NB4 (cell line): ENCODE results near the gene ESCO1.

Experiments used
- DNase-seq: peaks from one replicate; pipeline ENCODE4 v3.0.0; 2010; ENCODE audit warnings: low read depth
- H3K4me3 ChIP-seq: one replicate; pipeline ENCODE4 v1.5.1; 2011; ENCODE audit warnings: mild to moderate bottlenecking, low read depth, low read length, moderate library complexity
- CTCF ChIP-seq: IDR thresholded peaks from one replicate; pipeline ENCODE4 v1.5.1; 2012; ENCODE audit warnings: low read depth, low read length
- MAX ChIP-seq: IDR thresholded peaks from 2 replicates; pipeline ENCODE4 v1.6.1; 2011; ENCODE audit warnings: low read depth, low read length
- MYC ChIP-seq: IDR thresholded peaks from 2 replicates; pipeline ENCODE4 v1.6.1; 2011; ENCODE audit warnings: low read depth, low read length
- POLR2A ChIP-seq: IDR thresholded peaks from 2 replicates; pipeline ENCODE4 v1.6.1; 2011; ENCODE audit warnings: mild to moderate bottlenecking; ENCODE audit not compliant: insufficient read length; ENCODE audit errors: extremely low read depth

ESCO1 gene

GRCh38 chr18:21507913-21508701 is 92.4 kb downstream of the ESCO1 start:
- H3K4me3 ChIP-seq: no peak overlapping the region
- TF ChIP-seq MAX (no peak), POLR2A (no peak), CTCF (no peak), MYC (no peak)
- DNase-seq: no peak

- TF ChIP-seq POLR2A (no peak), MAX (no peak), MYC (no peak), CTCF (no peak)
- DNase-seq: no peak
- H3K4me3 ChIP-seq: no peak overlapping the region
These were observed 97.8 kb downstream of the ESCO1 start for GRCh38 chr18:21502661-21503060.

- no peak overlapping the region for H3K4me3 ChIP-seq
- DNase-seq: no peak
- no peak for TF ChIP-seq MAX
- TF ChIP-seq POLR2A: no peak
- no peak for TF ChIP-seq MYC
- TF ChIP-seq CTCF: no peak
These were observed 100.5 kb downstream of the ESCO1 start for GRCh38 chr18:21499997-21500396.

GRCh38 chr18:21496277-21496835 is 104.1 kb downstream of the ESCO1 start:
- no peak overlapping the region for H3K4me3 ChIP-seq
- no peak for DNase-seq
- TF ChIP-seq MAX (no peak), POLR2A (no peak), CTCF (no peak), MYC (no peak)

- TF ChIP-seq MYC (no peak), POLR2A (no peak), CTCF (no peak), MAX (no peak)
- no peak for DNase-seq
- no peak overlapping the region for H3K4me3 ChIP-seq
These were observed 109.8 kb downstream of the ESCO1 start for GRCh38 chr18:21490748-21491147.
